Measurements from ENCODE around the gene NECTIN1.

- TF ChIP-seq POLR2A (IDR thresholded peaks at IDR 0.05; ENCODE audit: low read length) (no peak), GATA1 (IDR thresholded peaks at IDR 0.05; ENCODE audit: low read depth, low read length) (no peak)
Measured at GRCh38 chr11:119712006-119712405, 17.0 kb downstream of the NECTIN1 start.
